ENCODE measurements around the gene FRA10AC1.

DNA sequence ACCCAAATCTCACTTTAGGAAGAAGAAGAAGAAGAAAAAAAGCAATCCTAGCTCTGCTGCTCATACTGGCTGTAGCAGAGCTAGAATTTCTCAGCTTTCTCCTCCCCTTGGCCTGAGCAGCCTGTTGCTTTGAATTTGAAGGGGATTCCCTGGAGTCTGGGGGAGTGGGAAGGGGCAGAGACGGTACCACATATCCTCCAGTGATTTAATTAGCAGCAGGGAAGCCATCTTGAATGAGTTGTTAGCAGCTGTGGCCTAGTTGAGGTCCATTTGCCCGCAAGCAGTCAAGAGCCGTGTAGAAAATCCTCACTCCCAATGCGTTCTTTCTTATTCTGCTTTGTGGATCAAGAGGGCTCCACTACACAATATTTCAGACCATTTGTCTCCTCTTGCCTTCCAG, 73.5 kb downstream of the FRA10AC1 start:
- TF ChIP-seq YY1 (IDR thresholded peaks at IDR 0.05; ENCODE audit: low read depth) (no peak), NFIC (IDR thresholded peaks at IDR 0.05) (no peak), RAD21 (IDR thresholded peaks at IDR 0.05; ENCODE audit: low read depth) (no peak), EP300 (IDR thresholded peaks at IDR 0.05; ENCODE audit: borderline replicate concordance) (no peak)
- TF ChIP-seq, protein P1, sequence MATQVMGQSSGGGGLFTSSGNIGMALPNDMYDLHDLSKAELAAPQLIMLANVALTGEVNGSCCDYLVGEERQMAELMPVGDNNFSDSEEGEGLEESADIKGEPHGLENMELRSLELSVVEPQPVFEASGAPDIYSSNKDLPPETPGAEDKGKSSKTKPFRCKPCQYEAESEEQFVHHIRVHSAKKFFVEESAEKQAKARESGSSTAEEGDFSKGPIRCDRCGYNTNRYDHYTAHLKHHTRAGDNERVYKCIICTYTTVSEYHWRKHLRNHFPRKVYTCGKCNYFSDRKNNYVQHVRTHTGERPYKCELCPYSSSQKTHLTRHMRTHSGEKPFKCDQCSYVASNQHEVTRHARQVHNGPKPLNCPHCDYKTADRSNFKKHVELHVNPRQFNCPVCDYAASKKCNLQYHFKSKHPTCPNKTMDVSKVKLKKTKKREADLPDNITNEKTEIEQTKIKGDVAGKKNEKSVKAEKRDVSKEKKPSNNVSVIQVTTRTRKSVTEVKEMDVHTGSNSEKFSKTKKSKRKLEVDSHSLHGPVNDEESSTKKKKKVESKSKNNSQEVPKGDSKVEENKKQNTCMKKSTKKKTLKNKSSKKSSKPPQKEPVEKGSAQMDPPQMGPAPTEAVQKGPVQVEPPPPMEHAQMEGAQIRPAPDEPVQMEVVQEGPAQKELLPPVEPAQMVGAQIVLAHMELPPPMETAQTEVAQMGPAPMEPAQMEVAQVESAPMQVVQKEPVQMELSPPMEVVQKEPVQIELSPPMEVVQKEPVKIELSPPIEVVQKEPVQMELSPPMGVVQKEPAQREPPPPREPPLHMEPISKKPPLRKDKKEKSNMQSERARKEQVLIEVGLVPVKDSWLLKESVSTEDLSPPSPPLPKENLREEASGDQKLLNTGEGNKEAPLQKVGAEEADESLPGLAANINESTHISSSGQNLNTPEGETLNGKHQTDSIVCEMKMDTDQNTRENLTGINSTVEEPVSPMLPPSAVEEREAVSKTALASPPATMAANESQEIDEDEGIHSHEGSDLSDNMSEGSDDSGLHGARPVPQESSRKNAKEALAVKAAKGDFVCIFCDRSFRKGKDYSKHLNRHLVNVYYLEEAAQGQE (IDR thresholded peaks at IDR 0.05; ENCODE audit: low read depth): no peak

Data from Ishikawa (cell line).